Bone marrow (tissue), 2 donors: ENCODE measurements around the gene TRAF3IP1.
"Not testable (repeated sequence)": the region's sequence is repeated elsewhere in the genome, so short reads cannot be mapped to it uniquely, and the experiment has no call there.

Source experiments
- DNase-seq, 2 donors: peaks; one replicate each; lab custom pipeline; 2025; lab: John Stamatoyannopoulos, UW

Gene TRAF3IP1

GRCh38 chr2:238344035-238344434 is 23.7 kb downstream of the TRAF3IP1 start:
- DNase-seq, result no peak

- DNase-seq, result no peak
These were observed 24.2 kb downstream of the TRAF3IP1 start for GRCh38 chr2:238344517-238344916.

GRCh38 chr2:238345297-238345968 is 25.1 kb downstream of the TRAF3IP1 start:
- no peak for DNase-seq

GRCh38 chr2:238346544-238346943 is 26.2 kb downstream of the TRAF3IP1 start:
- no peak for DNase-seq

- no peak for DNase-seq
These were observed 30.0 kb downstream of the TRAF3IP1 start for GRCh38 chr2:238350150-238350897.

DNA sequence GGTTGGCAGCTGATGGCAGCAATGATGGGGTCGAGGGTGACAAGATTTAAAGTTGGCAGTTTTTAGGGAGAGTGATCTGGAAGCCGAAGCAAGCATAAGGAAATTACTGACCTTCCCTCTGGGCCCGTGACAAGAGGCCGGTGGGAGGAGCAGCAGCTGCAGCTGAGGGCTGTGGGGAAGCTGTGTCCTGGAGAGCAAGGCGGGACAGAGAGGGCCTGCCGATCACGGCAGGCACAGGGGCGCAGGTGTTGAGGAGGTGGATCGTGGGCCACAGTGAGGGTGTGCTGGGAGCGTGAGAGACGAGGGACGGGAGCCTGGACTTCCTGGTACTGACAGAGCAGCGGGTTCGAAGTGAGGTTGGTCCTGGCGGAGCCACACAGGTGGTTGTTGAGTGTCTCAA is 31.0 kb downstream of the TRAF3IP1 start:
- no peak for DNase-seq

GRCh38 chr2:238352361-238352760 is 32.0 kb downstream of the TRAF3IP1 start:
- no peak for DNase-seq

DNA sequence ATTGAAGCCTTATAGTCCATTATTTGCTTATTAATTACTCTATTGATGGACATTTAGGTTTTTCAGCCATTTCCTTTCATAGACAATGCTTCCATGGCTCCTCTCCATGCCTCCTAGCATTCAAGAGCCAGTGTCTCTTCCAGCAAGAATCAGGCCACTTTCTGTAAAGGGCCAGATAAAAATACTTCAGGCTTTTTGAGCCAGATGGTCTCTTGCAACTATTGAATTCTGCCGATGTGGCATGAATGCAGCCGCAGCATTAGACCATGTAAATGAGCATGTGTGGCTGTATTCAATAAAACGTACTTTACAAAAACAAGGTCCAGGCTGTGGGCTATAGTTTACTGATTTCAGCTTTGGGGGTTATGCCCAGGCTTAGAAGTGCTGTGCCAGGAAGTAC is 38.5 kb downstream of the TRAF3IP1 start:
- no peak for DNase-seq

DNA sequence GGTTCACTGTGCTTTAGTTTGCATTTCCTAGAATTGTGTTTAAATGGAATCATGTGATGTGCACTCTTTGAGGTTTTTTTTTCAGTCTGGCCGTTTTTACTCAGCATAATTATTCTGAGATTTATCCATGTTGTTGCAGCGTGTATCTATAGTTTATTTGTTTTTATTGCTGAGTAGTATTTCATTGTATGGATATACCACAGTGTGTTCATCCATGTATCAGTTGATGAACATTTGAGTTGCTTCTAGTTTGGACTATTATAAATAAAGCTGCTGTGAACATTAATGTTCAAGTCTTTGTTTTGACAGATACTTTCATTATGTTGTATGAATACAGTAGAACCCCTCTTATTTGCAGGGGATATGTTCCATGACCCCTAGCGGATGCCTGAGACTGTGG is 39.1 kb downstream of the TRAF3IP1 start:
- no peak for DNase-seq

DNA sequence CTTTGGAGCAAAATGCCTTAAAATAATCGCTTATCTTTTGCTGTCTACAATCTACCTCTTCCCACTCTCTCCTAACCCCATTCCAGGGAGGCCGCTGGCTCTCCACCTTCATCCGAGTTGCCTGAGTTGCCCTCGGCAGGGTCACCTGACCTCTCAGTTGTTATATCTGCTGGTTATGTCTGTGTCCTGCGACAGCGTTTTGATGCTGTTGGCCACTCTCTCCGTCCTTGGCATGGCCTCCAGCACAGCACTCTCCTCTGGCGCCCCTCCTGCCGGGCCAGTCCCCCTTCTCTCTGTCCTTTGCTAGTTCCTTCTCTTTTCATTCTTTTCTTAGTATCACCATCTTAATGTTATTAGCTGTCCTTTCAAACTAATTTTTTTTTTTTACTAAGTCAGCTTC is 41.6 kb downstream of the TRAF3IP1 start:
- DNase-seq, result no peak

DNA sequence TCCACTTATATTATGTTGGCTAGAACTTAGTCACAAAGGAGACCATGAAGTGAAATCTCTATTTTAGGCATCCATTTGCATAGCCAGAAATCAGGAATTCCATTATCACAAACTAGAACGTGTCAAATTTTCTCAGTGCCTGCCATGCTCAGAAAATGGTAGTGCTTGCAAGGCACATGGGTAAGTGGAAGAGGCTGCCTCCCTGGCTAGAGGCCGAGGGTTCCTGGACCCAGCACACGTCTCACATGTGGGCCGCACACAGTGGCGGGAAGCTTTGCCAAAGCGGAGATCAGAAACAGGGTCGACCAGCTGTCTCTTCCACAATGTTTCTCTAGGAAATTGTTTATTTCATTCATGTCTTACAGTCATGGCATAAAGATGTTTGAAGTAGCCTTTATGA is 42.3 kb downstream of the TRAF3IP1 start:
- no peak for DNase-seq

GRCh38 chr2:238369591-238370040 is 49.3 kb downstream of the TRAF3IP1 start:
- no peak for DNase-seq

GRCh38 chr2:238370094-238370822 is 49.9 kb downstream of the TRAF3IP1 start:
- DNase-seq, result no peak

DNA sequence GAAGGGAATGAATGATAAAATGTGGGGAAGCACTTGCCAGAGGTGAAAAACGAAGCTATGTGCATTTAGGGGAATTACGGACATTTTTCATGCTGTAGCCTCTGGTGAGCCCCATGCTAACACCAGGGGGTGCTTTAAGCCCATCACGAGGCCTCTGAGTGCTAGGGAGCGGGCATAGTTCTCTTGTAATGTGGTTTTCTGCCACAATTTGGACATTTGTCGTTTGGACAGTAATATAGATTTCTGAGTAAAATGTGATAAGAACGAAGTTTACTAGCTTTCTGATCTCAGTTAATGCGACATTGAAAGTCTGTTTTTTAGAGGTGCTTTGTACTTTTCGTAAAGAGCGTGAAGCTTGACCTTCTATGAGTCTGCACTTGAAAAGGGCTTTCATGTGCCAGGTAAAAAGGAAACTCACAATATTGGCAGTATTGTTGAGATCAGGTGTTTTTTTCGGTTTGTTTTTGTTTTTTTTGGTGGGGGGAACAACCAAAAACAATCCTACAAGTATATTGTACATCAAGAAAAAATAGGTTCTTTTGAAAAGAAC is 50.6 kb downstream of the TRAF3IP1 start:
- peak; percentile 23 to 35 for DNase-seq

DNA sequence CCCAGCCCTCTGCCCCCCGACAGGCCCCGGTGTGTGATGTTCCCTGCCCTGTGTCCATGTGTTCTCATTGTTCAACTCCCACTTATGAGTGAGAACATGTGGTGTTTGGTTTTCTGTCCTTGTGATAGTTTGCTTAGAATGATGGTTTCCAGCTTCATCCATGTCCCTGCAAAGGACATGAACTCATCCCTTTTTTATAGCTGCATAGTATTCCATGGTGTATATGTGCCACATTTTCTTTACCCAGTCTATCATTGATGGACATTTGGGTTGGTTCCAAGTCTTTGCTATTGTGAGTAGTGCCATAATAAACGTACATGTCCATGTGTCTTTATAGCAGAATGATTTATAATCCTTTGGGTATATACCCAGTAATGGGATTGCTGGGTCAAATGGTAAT is 52.0 kb downstream of the TRAF3IP1 start:
- DNase-seq, result not testable (repeated sequence)

- peak in 1 of 2 donors; percentile 1 for DNase-seq
These were observed 56.6 kb downstream of the TRAF3IP1 start for GRCh38 chr2:238376884-238377391.

DNA sequence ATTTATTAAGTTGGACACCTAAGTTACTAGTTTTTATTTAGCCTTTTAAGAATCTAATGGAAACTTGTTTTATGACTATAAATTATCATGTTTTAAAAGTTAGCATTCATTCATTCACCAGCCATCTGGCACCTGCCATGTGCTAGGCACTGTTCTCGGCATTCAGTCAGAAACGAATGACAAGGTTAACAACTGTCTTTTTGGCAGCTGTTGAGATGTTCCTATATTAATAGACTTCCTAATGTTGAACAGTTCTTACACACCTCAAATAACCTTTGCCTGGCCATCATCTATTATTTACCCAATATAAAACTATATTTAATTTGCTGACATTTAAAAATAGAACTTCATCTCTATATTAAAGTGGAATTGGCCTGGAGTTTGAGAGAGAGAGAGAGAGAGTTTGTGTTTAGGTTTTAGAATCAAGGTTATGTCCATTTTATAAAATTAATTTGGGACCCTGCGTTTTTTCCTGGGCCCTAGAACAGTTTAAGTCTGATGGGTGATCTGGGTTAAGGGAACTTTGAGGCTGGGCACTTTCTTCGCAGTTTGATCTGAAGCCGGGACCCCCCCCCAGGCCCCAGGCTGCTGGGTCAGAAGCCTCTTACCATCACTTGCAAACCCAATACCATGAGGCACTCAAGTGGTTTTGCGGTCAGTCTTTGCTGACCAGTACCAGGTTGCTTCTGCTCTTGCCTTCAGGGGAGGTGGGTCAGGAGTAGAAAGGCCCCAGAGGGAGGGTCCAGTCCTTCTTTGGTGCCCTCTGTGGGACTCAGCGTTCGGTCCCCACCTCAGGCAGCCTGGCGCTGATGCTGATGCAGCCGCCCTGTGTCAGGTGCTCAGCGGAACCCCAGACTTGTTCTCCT is 58.1 kb downstream of the TRAF3IP1 start:
- no peak for DNase-seq

DNA sequence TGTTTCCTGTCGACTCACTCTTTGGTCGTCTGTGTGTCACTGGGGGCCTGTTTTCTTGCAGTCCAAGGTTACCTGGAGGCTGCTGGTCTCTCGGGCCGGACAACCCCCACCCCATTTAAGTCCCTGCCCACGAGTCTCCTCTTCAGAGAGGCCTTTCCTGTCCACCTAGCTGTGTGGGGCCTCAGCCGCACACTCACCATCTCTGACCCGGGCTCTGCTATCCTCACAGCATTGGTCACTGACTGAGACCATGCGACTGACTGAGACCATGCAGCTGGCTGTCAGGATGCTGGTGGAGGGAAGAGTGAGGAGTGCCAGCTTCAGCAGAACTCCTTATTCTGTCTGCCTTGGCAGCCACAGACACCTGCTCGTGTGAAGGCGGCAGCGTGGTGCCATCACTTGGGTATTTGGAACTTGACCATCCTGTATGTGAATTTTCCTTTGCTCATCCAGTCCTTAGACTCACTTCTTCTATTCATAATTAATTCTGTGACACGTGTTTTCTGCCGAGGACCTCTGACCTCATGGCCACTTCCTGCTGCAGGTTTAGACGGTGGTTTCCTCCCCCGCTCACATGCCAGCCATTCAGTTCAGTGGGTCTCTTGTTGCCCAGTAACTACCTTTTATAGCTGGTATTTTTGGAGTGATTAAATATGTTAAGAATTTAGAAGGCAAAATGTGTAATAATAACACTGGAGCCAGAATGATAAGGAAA is 58.9 kb downstream of the TRAF3IP1 start:
- DNase-seq, result no peak

DNA sequence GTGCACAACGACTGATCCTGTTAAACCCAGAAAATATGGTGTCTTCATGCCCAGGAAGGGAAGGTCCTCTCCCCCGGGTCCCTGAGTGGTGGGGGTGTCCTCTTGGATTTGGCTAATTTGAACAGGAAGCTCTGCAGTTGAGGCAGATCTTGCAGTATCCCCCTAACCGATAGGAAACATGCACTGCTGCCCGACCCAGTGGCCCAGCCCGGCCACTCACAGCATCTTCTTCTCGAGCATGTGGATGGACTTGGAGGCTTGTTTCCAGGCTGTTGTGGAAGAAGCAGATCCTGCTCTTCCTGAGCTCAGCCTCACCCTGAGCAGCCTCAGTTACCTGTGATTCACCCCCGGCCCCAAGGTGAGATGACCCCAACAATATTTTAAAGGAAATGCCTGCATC is 60.0 kb downstream of the TRAF3IP1 start:
- DNase-seq, result no peak

DNA sequence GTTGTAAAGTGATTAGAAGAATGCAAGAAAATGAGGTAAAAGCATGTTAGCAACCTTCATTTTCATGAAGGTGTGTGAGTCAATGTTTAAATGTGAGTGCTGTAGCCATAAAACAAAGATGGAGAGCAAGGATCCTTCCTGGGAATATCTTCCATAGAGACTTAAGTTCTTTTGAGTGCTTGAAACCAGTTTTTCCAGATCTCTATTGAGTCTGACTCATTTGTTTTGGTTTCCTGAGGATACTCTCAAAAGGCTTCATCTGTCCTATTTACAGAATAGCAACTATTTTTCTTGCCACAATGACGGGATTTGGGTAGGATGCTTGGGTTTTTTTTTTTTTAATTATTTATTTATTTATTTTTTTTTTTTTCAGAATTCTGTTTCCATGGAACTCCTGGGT is 60.5 kb downstream of the TRAF3IP1 start:
- DNase-seq, result no peak
